OCI-LY7 (cell line): ENCODE measurements around the gene SLC13A5.

Experiments
- CTCF ChIP-seq: fragments of 200-600 bp; sonication (generic); conservative IDR thresholded peaks from 2 replicates; pipeline ENCODE4 v1.5.1; 2014; ENCODE audit warnings: mild to moderate bottlenecking, antibody characterized with exemption, low read length, moderate library complexity, mixed read lengths
- EZH2phosphoT487 ChIP-seq: fragments of 200-600 bp; sonication (generic); IDR thresholded peaks from 2 replicates; pipeline ENCODE4 v1.6.1; 2018; ENCODE audit warnings: low read depth, borderline replicate concordance, mild to moderate bottlenecking, mixed run types, antibody characterized with exemption, low read length, moderate library complexity, mixed read lengths

GRCh38 chr17:6713130-6713917 is at the start of gene SLC13A5:
- TF ChIP-seq CTCF (no peak), EZH2phosphoT487 (no peak)
